ENCODE measurements around the gene RAPGEF3. TPM values are rescaled to one million over a fixed set of nuclear protein-coding genes. Genes with fewer than 3 reads are reported as not detected.

Gene RAPGEF3
- total RNA-seq, 1 donor from 2014 or later = 1.2 TPM

DNA sequence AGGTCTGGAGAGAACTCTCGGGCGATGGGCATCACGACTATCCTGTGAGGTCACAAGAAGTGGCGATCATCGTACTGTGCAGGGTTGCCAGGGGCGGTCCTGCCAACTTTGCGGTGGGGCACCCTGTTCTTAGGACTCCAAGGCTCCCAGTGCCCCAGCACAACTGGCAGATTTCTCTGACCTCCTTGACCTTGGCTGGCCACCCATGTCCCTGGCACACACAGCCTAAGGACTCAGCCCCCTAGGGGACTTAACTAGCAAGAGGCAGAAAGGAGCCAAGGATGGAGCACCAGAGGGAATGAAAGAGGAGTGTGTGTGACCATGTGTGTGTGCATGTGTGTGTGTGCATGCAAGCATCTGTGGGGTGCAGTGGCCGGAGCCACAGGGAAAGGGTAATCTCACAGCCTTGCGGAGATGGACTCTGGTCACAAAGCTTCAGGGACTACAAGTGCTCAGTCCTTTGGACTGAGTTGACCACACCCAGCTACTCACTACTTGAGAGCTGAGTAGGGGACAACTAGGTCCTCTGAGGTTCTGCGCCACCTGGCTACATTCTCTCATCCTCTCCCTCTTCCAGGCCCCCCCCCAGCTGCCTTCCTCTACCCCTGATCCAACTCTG, 28.1 kb upstream of the RAPGEF3 start:
- no peaks in the 10 kb centered on the region for H3K9me3 Mint-ChIP-seq (ENCODE audit: unreplicated experiment)
- DNase-seq (ENCODE audit: extremely low spot score, unreplicated experiment) = no peak
- no peaks in the 10 kb centered on the region for H3K27me3 Mint-ChIP-seq (ENCODE audit: unreplicated experiment)
- no peak overlapping the region for H3K4me3 Mint-ChIP-seq (ENCODE audit: unreplicated experiment)
- H3K36me3 Mint-ChIP-seq (ENCODE audit: unreplicated experiment) = peaks cover 55% of the 10 kb centered on the region
- H3K4me1 Mint-ChIP-seq (ENCODE audit: unreplicated experiment) = peaks cover 5% of the 10 kb centered on the region
- H3K27ac Mint-ChIP-seq (ENCODE audit: unreplicated experiment) = no peak overlapping the region
- TF ChIP-seq, protein P1, sequence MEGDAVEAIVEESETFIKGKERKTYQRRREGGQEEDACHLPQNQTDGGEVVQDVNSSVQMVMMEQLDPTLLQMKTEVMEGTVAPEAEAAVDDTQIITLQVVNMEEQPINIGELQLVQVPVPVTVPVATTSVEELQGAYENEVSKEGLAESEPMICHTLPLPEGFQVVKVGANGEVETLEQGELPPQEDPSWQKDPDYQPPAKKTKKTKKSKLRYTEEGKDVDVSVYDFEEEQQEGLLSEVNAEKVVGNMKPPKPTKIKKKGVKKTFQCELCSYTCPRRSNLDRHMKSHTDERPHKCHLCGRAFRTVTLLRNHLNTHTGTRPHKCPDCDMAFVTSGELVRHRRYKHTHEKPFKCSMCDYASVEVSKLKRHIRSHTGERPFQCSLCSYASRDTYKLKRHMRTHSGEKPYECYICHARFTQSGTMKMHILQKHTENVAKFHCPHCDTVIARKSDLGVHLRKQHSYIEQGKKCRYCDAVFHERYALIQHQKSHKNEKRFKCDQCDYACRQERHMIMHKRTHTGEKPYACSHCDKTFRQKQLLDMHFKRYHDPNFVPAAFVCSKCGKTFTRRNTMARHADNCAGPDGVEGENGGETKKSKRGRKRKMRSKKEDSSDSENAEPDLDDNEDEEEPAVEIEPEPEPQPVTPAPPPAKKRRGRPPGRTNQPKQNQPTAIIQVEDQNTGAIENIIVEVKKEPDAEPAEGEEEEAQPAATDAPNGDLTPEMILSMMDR (IDR thresholded peaks at IDR 0.05) = no peak

DNA sequence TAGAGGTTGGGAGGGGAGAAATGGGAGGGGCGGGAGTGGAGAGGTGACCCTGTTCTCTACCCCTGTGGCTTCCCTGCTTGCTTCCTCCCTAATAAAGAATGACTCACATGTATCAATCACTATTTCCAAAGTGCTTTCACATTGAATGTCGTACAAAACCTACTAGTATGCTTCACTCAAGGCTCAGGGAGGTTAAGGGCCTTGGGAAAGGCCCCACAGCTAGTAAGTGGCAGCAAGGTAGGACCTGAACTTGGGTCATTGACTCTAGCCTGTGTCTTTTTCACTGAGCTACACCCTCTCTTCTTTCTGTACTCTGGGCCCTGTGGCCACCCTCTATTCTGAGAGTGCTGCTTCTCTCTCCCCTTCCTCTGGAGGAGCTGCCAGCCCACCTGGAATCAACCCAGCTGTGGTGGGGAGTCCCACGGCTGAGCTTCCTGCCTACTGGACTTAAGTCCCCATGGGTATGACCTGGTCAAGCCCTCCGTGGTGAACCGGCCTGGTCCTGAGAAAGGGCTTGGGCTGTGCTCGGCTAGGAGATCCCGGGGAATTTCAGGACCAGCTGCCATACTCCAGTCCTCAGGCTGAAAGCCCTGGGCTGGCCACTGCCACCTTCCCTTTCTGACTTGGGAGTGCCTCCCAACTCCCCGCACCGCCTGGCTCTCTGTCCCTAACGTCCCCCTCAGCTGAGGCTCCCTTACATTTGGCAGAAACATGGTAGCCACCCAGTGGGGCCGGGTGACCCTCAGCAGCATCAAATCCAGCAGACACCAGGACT, 27.4 kb upstream of the RAPGEF3 start:
- TF ChIP-seq, protein P1 (IDR thresholded peaks at IDR 0.05) = no peak
- no peaks in the 10 kb centered on the region for H3K9me3 Mint-ChIP-seq (ENCODE audit: unreplicated experiment)
- DNase-seq (ENCODE audit: extremely low spot score, unreplicated experiment) = no peak
- H3K36me3 Mint-ChIP-seq (ENCODE audit: unreplicated experiment) = peaks cover 52% of the 10 kb centered on the region
- no peak overlapping the region for H3K27ac Mint-ChIP-seq (ENCODE audit: unreplicated experiment)
- no peak overlapping the region for H3K4me3 Mint-ChIP-seq (ENCODE audit: unreplicated experiment)
- H3K27me3 Mint-ChIP-seq (ENCODE audit: unreplicated experiment) = no peaks in the 10 kb centered on the region
- H3K4me1 Mint-ChIP-seq (ENCODE audit: unreplicated experiment) = peaks cover 6% of the 10 kb centered on the region

DNA sequence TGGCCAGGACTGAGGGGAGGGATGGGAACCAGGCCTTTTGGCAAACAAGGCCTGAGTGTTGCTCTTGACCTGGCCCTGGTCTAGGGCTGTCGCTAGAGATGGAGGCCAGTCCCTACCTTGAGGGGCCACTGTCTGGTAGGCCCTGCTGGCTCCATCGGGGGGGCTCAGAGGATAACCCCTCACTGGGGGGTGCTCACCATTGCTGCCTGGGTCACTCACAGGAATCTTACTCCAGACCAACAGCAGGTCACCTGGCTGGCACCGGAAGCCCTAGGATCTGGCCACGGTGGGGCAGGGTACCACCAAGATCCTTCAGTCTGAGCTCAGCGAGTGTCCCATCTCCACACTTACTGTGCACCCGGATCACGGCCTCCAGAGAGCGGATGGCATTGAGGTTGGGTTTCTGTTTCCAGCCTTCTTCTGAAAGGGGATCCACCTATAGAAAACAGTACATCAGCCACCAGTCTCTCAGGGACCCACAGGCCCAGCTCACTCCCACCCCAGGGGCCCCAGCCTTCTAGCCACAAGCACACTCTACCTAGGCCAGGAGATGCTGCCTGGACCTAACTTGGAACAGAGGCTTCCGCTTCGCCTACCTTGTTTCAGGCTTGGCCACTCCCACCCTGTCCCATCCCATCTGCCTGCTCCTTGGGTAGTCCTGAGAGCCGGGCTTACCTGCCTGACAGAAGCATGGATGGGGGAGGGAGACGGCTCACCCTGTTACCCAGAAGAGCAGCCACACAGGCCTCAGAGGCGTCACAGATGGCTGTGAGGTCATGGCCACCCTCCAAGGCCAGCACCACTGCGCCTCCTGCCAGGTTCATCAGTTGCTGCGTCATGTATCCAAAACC, 26.6 kb upstream of the RAPGEF3 start:
- Mint-ChIP-seq H3K9me3 (ENCODE audit: unreplicated experiment) (no peaks in the 10 kb centered on the region), H3K27me3 (ENCODE audit: unreplicated experiment) (no peaks in the 10 kb centered on the region), H3K36me3 (ENCODE audit: unreplicated experiment) (peaks cover 45% of the 10 kb centered on the region), H3K27ac (ENCODE audit: unreplicated experiment) (no peak overlapping the region), H3K4me3 (ENCODE audit: unreplicated experiment) (no peak overlapping the region), H3K4me1 (ENCODE audit: unreplicated experiment) (peaks cover 6% of the 10 kb centered on the region)
- DNase-seq (ENCODE audit: extremely low spot score, unreplicated experiment) = no peak
- TF ChIP-seq, protein P1 (IDR thresholded peaks at IDR 0.05) = no peak

DNA sequence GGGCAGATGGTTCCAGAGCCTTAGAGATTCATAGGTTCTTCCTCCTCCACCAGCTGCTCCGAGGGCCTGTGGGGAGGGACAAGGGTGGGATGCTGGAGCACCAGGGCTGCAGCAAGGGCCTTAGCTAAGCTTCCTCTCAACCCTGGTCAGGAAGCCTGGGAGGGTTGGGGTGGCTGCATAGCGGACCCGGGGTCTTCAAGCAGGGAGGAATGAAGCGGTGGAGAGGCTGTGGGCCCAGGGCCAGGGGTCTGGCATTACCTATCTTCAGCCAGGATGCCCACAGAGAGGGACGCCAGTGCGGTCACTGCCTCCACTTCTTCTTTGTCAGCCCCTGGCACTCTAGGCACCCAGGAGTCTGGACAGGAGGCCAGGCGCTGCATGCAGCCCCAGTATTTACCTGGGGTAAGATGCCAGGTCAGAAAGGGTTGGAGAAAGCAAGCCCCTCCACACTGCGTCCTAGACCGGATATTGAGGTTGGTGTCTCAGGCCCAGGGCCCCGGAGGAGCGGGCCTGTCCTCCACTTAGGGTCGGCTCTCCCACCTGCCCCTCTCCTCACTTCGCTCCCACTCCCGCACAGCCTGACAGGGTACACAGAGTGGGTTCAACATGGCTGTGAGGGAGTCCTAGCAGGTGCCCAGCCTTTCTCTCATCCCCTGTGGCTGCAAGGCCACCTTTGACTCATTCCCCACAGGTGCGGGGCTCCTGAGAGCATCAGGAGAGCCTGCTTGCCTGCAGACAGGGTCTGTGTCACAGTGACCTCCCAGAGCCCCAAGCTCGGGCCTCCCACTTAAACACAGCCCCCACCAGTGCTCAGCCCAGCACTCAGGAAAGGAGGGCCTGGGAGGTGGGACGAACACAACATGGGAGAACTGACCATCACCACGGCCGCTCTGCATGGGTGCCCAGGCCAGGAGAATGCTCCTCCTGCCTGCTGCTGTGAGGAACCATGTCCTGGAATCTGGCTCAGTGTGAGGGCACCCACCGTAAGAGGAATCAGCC, 25.4 kb upstream of the RAPGEF3 start:
- H3K9me3 Mint-ChIP-seq (ENCODE audit: unreplicated experiment) = no peaks in the 10 kb centered on the region
- H3K27me3 Mint-ChIP-seq (ENCODE audit: unreplicated experiment) = no peaks in the 10 kb centered on the region
- TF ChIP-seq, protein P1 (IDR thresholded peaks at IDR 0.05) = no peak
- no peak overlapping the region for H3K27ac Mint-ChIP-seq (ENCODE audit: unreplicated experiment)
- no peak for DNase-seq (ENCODE audit: extremely low spot score, unreplicated experiment)
- H3K36me3 Mint-ChIP-seq (ENCODE audit: unreplicated experiment) = peaks cover 39% of the 10 kb centered on the region
- H3K4me1 Mint-ChIP-seq (ENCODE audit: unreplicated experiment) = peaks cover 7% of the 10 kb centered on the region
- no peak overlapping the region for H3K4me3 Mint-ChIP-seq (ENCODE audit: unreplicated experiment)

Measured in osteocyte (in vitro differentiated cells).